Measurements from ENCODE around the gene DIS3L.

DNA sequence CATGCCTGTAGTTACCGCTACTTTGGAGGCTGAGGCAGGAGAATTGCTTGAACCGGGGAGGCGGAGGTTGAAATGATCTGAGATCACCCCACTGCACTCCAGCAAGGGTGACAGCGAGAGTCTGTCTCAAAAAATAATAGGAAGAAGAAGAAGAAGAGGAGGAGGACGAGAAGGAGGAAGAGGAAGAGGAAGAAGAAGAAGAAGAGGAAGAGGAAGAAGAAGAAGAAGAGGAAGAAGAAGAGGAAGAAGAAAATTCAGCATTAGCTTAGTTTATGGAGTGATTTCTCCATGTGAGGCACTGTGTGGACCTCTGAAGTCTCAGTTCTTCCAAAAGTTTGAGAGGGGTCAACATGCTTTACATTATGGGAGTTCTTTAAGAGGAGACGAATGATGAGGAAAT lies 22.4 kb upstream of the DIS3L start:
- TF ChIP-seq, protein P1, sequence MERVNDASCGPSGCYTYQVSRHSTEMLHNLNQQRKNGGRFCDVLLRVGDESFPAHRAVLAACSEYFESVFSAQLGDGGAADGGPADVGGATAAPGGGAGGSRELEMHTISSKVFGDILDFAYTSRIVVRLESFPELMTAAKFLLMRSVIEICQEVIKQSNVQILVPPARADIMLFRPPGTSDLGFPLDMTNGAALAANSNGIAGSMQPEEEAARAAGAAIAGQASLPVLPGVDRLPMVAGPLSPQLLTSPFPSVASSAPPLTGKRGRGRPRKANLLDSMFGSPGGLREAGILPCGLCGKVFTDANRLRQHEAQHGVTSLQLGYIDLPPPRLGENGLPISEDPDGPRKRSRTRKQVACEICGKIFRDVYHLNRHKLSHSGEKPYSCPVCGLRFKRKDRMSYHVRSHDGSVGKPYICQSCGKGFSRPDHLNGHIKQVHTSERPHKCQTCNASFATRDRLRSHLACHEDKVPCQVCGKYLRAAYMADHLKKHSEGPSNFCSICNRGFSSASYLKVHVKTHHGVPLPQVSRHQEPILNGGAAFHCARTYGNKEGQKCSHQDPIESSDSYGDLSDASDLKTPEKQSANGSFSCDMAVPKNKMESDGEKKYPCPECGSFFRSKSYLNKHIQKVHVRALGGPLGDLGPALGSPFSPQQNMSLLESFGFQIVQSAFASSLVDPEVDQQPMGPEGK (CRISPR knock-in tag; IDR thresholded peaks at IDR 0.05; ENCODE audit: borderline replicate concordance), result no peak
- TF ChIP-seq ARNTL (CRISPR knock-in tag; IDR thresholded peaks at IDR 0.05; ENCODE audit: borderline replicate concordance, low read depth), result no peak
- TF ChIP-seq OSR1 (CRISPR knock-in tag; IDR thresholded peaks at IDR 0.05), result no peak
- no peak for TF ChIP-seq CREB5 (CRISPR knock-in tag; IDR thresholded peaks at IDR 0.05; ENCODE audit: low read depth)
- TF ChIP-seq TOX (CRISPR knock-in tag; IDR thresholded peaks at IDR 0.05; ENCODE audit: borderline replicate concordance), result no peak
- no peak for TF ChIP-seq TCF4 (CRISPR knock-in tag; IDR thresholded peaks at IDR 0.05; ENCODE audit: borderline replicate concordance)
- TF ChIP-seq ZNF565 (CRISPR knock-in tag; conservative IDR thresholded peaks at IDR 0.05; ENCODE audit: low read depth), result no peak
- TF ChIP-seq ESRRG (CRISPR knock-in tag; IDR thresholded peaks at IDR 0.05), result no peak
- no peak for TF ChIP-seq RARB (CRISPR knock-in tag; IDR thresholded peaks at IDR 0.05)
- TF ChIP-seq GLIS3 (CRISPR knock-in tag; IDR thresholded peaks at IDR 0.05), result no peak
- no peak for TF ChIP-seq ZFP3 (CRISPR knock-in tag; IDR thresholded peaks at IDR 0.05)
- TF ChIP-seq BACH2 (CRISPR knock-in tag; IDR thresholded peaks at IDR 0.05; ENCODE audit: borderline replicate concordance), result no peak

All from SK-N-SH treated with all-trans-retinoic acid at 6 μM for 48 hours (cell line).